Mesenteric fat pad (tissue), 1 donor: Measurements from ENCODE around the gene GPR148. TPM values are rescaled to one million over a fixed set of nuclear protein-coding genes. Genes with fewer than 3 reads are reported as not detected.

Experiments
- DNase-seq: peaks from one replicate; pipeline ENCODE4 v3.0.0-alpha.2; 2020; ENCODE audit warnings: low spot score
- total RNA-seq: library from RNA; stranded (reverse); fragmentation: NEBNext Ultra II Directional; extraction: Animal tissue kit (Norgen Biotek cat#: 25700); gene quantifications from one replicate; pipeline ENCODE4 v1.2.1, GENCODE V29; 2021
- donor health status: DM: yes; HTN: yes; CAD: no.

The GPR148 gene
- total RNA-seq, 1 donor from 2014 or later, result not detected

GRCh38 chr2:130749078-130749477 lies 20.2 kb downstream of the GPR148 start:
- DNase-seq, result no peak

GRCh38 chr2:130749641-130750040 lies 20.8 kb downstream of the GPR148 start:
- no peak for DNase-seq

- DNase-seq, result no peak
Measured at GRCh38 chr2:130754811-130755210, 25.9 kb downstream of the GPR148 start.

- no peak for DNase-seq
Measured at GRCh38 chr2:130755256-130756052, 26.6 kb downstream of the GPR148 start, which contains the start of gene AMER3. AMER3 (plus strand) TSS chr2:130755540; CDS start chr2:130762073, 6,533 bp downstream.

GRCh38 chr2:130756053-130756873 lies 27.4 kb downstream of the GPR148 start:
- peak; percentile 85 for DNase-seq

- DNase-seq, result peak; percentile 12
Measured at GRCh38 chr2:130756874-130757668, 28.2 kb downstream of the GPR148 start.

- DNase-seq, result peak; percentile 77
Measured at GRCh38 chr2:130759906-130760753, 31.3 kb downstream of the GPR148 start.

GRCh38 chr2:130760754-130761751 lies 32.2 kb downstream of the GPR148 start:
- peak; percentile 47 for DNase-seq

GRCh38 chr2:130762031-130762909 lies 33.4 kb downstream of the GPR148 start:
- peak; percentile 88 for DNase-seq

GRCh38 chr2:130762910-130763385 lies 34.1 kb downstream of the GPR148 start:
- DNase-seq, result peak; percentile 76

GRCh38 chr2:130763405-130763804 lies 34.5 kb downstream of the GPR148 start:
- peak; percentile 81 for DNase-seq

- peak; percentile 81 for DNase-seq
Measured at GRCh38 chr2:130764035-130764820, 35.4 kb downstream of the GPR148 start.

GRCh38 chr2:130764821-130765115 lies 35.9 kb downstream of the GPR148 start:
- DNase-seq, result no peak

- peak; percentile 74 for DNase-seq
Measured at GRCh38 chr2:130765464-130765863, 36.6 kb downstream of the GPR148 start.

GRCh38 chr2:130766037-130766436 lies 37.2 kb downstream of the GPR148 start:
- DNase-seq, result peak; percentile 43

- DNase-seq, result no peak
Measured at GRCh38 chr2:130766711-130767407, 38.0 kb downstream of the GPR148 start.

GRCh38 chr2:130767408-130767775 lies 38.5 kb downstream of the GPR148 start:
- DNase-seq, result peak; percentile 72
